ENCODE measurements around the gene FAM222B.

Gene FAM222B

DNA sequence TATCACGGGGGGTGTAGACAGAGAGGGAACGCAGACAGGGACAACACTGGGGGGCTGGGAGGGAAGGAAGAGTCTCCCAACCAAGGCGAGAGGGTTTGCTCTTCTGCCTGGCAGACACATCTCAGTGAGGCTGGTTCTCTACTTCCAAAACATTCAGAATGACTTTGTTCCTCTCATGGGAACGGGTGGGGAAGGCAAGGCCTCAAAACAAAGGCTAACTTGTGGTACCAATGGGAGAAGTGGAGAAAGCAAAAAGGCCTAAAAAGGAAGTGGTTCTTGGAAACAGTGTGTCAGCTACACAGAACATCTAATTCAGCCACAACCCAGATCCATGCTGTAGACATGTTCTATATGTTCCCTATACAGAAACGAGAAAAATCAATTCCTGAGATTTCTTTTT, 47.4 kb upstream of the FAM222B start:
- Histone ChIP-seq H3F3A (ENCODE audit: insufficient read depth) (peaks cover 7% of the 10 kb centered on the region), H3K36me3 (ENCODE audit: low read length) (no peaks in the 10 kb centered on the region), H3K9me3 (ENCODE audit: insufficient read depth, low read length) (no peaks in the 10 kb centered on the region), H3K4me2 (ENCODE audit: low read depth, low read length, poor library complexity, severe bottlenecking) (no peak overlapping the region), H3K9me2 (replicated peaks; ENCODE audit: insufficient read depth, low read length) (no peaks in the 10 kb centered on the region), H3K9ac (ENCODE audit: low read length) (no peak overlapping the region), H3K79me2 (ENCODE audit: insufficient read depth, low read length) (no peaks in the 10 kb centered on the region), H3K4me3 (ENCODE audit: insufficient read depth, low read length, poor library complexity, severe bottlenecking) (no peak overlapping the region), H4K20me1 (ENCODE audit: low read depth, low read length) (no peaks in the 10 kb centered on the region), H3K27ac (ENCODE audit: low read depth, low read length) (no peak overlapping the region), H3K27me3 (ENCODE audit: low read length) (no peaks in the 10 kb centered on the region), H2AFZ (ENCODE audit: low read depth, low read length, severe bottlenecking) (no peak overlapping the region)
- TF ChIP-seq EZH2phosphoT487 (conservative IDR thresholded peaks at IDR 0.05; ENCODE audit: low read length) (no peak), CTCF (IDR thresholded peaks at IDR 0.05; ENCODE audit: insufficient read depth, low read length, poor library complexity, severe bottlenecking) (no peak)

DNA sequence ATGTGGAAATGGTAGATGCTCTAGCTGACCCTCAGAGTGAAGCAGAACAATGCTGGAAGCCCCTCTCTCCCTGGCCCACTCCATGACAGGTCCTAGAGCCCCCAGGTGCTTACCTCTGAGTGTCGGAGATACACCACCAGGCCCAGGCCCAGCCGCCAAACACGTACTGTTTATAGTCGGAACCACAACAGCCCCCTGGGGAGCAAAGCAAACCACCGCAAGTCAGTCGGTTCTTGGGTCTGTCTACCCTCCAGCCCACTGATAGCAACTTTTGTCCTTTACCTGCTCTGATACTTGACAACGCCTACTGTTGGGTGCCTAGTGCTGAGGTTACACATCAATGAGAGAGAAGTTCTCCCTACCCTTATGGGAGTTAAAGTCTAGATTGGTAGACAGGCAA, 46.2 kb upstream of the FAM222B start:
- Histone ChIP-seq H3K27ac (ENCODE audit: low read depth, low read length) (no peak overlapping the region), H3K79me2 (ENCODE audit: insufficient read depth, low read length) (no peaks in the 10 kb centered on the region), H3K9me3 (ENCODE audit: insufficient read depth, low read length) (no peaks in the 10 kb centered on the region), H2AFZ (ENCODE audit: low read depth, low read length, severe bottlenecking) (no peak overlapping the region), H4K20me1 (ENCODE audit: low read depth, low read length) (no peaks in the 10 kb centered on the region), H3K27me3 (ENCODE audit: low read length) (no peaks in the 10 kb centered on the region), H3F3A (ENCODE audit: insufficient read depth) (peaks cover 3% of the 10 kb centered on the region), H3K4me2 (ENCODE audit: low read depth, low read length, poor library complexity, severe bottlenecking) (no peak overlapping the region), H3K9ac (ENCODE audit: low read length) (no peak overlapping the region), H3K4me3 (ENCODE audit: insufficient read depth, low read length, poor library complexity, severe bottlenecking) (no peak overlapping the region), H3K36me3 (ENCODE audit: low read length) (no peaks in the 10 kb centered on the region), H3K9me2 (replicated peaks; ENCODE audit: insufficient read depth, low read length) (no peaks in the 10 kb centered on the region)
- TF ChIP-seq EZH2phosphoT487 (conservative IDR thresholded peaks at IDR 0.05; ENCODE audit: low read length) (no peak), CTCF (IDR thresholded peaks at IDR 0.05; ENCODE audit: insufficient read depth, low read length, poor library complexity, severe bottlenecking) (no peak)

GRCh38 chr17:28887871-28888471, 45.4 kb upstream of the FAM222B start:
- Histone ChIP-seq H3K9ac (ENCODE audit: low read length) (no peak overlapping the region), H3K27ac (ENCODE audit: low read depth, low read length) (no peak overlapping the region), H2AFZ (ENCODE audit: low read depth, low read length, severe bottlenecking) (no peak overlapping the region), H4K20me1 (ENCODE audit: low read depth, low read length) (no peaks in the 10 kb centered on the region), H3K9me3 (ENCODE audit: insufficient read depth, low read length) (no peaks in the 10 kb centered on the region), H3K36me3 (ENCODE audit: low read length) (no peaks in the 10 kb centered on the region), H3K9me2 (replicated peaks; ENCODE audit: insufficient read depth, low read length) (no peaks in the 10 kb centered on the region), H3K4me2 (ENCODE audit: low read depth, low read length, poor library complexity, severe bottlenecking) (no peak overlapping the region), H3K27me3 (ENCODE audit: low read length) (no peaks in the 10 kb centered on the region), H3K4me3 (ENCODE audit: insufficient read depth, low read length, poor library complexity, severe bottlenecking) (no peak overlapping the region), H3F3A (ENCODE audit: insufficient read depth) (no peaks in the 10 kb centered on the region), H3K79me2 (ENCODE audit: insufficient read depth, low read length) (no peaks in the 10 kb centered on the region)
- TF ChIP-seq EZH2phosphoT487 (conservative IDR thresholded peaks at IDR 0.05; ENCODE audit: low read length) = no peak
- TF ChIP-seq CTCF (IDR thresholded peaks at IDR 0.05; ENCODE audit: insufficient read depth, low read length, poor library complexity, severe bottlenecking) = no peak

Data from SU-DHL-6 (cell line).